ENCODE measurements around the gene DACT3.

DACT3 gene

GRCh38 chr19:46600384-46601317, 60.3 kb downstream of the DACT3 start:
- DNase-seq (ENCODE audit: low read depth in 1 of 2, low spot score in 1 of 2) = peak; percentile 96

DNA sequence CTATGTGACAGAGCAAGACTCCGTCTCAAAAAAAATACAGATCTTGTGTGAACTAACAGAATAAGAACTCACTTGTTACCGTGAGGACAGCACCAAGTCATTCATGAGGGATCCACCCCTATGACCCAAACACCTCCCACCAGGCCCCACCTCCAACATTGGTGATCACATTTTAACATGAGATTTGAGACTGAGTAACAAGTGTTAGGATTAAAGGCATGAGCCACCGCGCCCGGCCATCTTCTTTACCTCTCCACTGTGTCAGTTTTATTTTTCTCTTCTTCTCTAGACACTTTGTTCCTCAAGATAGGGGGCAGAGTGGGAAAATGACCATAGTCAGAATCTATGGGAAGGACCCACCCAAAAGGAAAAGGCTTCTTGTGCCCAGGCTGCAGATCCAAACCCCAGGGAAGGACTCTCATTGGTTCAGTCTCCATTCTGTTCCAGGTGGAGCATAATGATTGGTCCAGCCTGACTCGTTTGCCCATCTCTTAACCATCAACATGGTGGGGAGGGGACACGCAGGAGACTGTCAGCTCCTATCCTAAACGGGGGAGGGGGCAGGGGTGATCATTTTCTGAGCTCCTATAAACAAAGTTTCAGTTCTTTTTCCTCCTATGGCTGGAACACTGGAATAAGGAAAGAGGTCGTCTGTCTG, 61.1 kb downstream of the DACT3 start:
- DNase-seq (ENCODE audit: low read depth in 1 of 2, low spot score in 1 of 2) = no peak

- no peak for DNase-seq (ENCODE audit: low read depth in 1 of 2, low spot score in 1 of 2)
Measured at GRCh38 chr19:46598372-46598917, 62.5 kb downstream of the DACT3 start.
